Bronchial epithelial cell (primary cell): ENCODE results near the gene PXDN. TPM values are rescaled to one million over a fixed set of nuclear protein-coding genes. Genes with fewer than 3 reads are reported as not detected.

ENCODE experiments used
- DNase-seq: peaks from one replicate; pipeline ENCODE4 v3.0.0-alpha.2; 2010; ENCODE audit warnings: low read depth
- FAIRE-seq: peaks from 2 replicates; lab custom pipeline; 2011; peaks lifted over from hg19 to GRCh38; lab: Jason Lieb, UNC
- H3K27me3 ChIP-seq: 2 replicates; pipeline ENCODE4 v1.5.1; 2011; ENCODE audit warnings: low read length; ENCODE audit not compliant: control insufficient read depth, insufficient read depth
- H3K36me3 ChIP-seq: 2 replicates; pipeline ENCODE4 v1.5.1; 2011; ENCODE audit warnings: low read length; ENCODE audit not compliant: control insufficient read depth, insufficient read depth
- H3K4me3 ChIP-seq: 2 replicates; pipeline ENCODE4 v1.5.1; 2011; ENCODE audit warnings: mild to moderate bottlenecking, low read depth, low read length, control low read depth
- CTCF ChIP-seq: IDR thresholded peaks from 2 replicates; pipeline ENCODE4 v1.5.1; 2011; ENCODE audit warnings: mild to moderate bottlenecking, moderate library complexity, low read length, control low read depth, inconsistent platforms; ENCODE audit not compliant: insufficient read depth, severe bottlenecking
- total RNA-seq: library from RNA; depleted of rRNA; stranded (reverse); fragments of >200 nt; gene quantifications from 2 replicates; pipeline ENCODE4 v1.2.1, GENCODE V29; 2014

PXDN gene
- total RNA-seq, 1 donor from 2014 or later, result 34.0 TPM

- TF ChIP-seq CTCF, result no peak
- FAIRE-seq, result peak; percentile 52
Measured at GRCh38 chr2:1754046-1754445, 9.7 kb upstream of the PXDN start.

DNA sequence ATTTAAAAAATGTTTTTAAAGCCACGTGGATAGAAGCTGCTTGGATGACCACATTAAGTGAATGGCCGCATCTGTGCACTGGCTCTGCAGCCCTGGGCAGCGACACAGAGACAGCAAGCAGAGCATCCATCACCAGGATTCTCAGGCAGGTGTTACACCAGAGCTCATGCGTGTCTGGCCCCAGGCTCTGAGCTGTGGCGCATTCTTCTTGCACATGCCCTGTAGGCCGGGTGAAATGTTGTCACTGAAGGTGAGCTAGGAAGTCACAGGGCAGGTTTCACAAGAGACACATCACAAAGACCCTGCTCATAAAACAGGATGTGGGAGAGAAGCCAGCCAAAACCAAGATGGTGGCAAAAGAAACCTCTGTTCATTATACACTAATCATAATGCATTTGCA, 8.4 kb upstream of the PXDN start:
- TF ChIP-seq CTCF, result no peak
- Histone ChIP-seq H3K36me3 (no peaks in the 10 kb centered on the region), H3K27me3 (peaks cover 2% of the 10 kb centered on the region), H3K4me3 (no peak overlapping the region)
- DNase-seq (no peak), FAIRE-seq (no peak)

More at GRCh38 chr2:1754046-1754445, 9.7 kb upstream of the PXDN start:
- H3K27me3 ChIP-seq, result no peaks in the 10 kb centered on the region
- no peak for DNase-seq
- H3K4me3 ChIP-seq, result no peak overlapping the region
- no peaks in the 10 kb centered on the region for H3K36me3 ChIP-seq

GRCh38 chr2:1751767-1752725, 7.7 kb upstream of the PXDN start:
- no peak for TF ChIP-seq CTCF
- H3K36me3 ChIP-seq, result no peaks in the 10 kb centered on the region
- no peak overlapping the region for H3K4me3 ChIP-seq
- DNase-seq (no peak), FAIRE-seq (no peak)
- H3K27me3 ChIP-seq, result peaks cover 4% of the 10 kb centered on the region

- DNase-seq (peak; percentile 62), FAIRE-seq (peak; percentile 43)
- no peaks in the 10 kb centered on the region for H3K36me3 ChIP-seq
- H3K4me3 ChIP-seq, result no peak overlapping the region
- H3K27me3 ChIP-seq, result peaks cover 4% of the 10 kb centered on the region
- peak; percentile 95 for TF ChIP-seq CTCF
Measured at GRCh38 chr2:1750933-1751766, 6.8 kb upstream of the PXDN start.

- peaks cover 4% of the 10 kb centered on the region for H3K27me3 ChIP-seq
- no peak overlapping the region for H3K4me3 ChIP-seq
- FAIRE-seq (no peak), DNase-seq (no peak)
- TF ChIP-seq CTCF, result no peak
- H3K36me3 ChIP-seq, result no peaks in the 10 kb centered on the region
Measured at GRCh38 chr2:1750270-1750932, 6.1 kb upstream of the PXDN start.
